Urothelium cell line (cell line): ENCODE results near the gene FCN3.
A peak's percentile ranks its signal among the peaks of the same experiment; 100 is the strongest.

Source experiments
- DNase-seq: peaks from one replicate; pipeline ENCODE4 v3.0.0; 2011; ENCODE audit warnings: low spot score, mixed read lengths
- FAIRE-seq: peaks from 2 replicates; lab custom pipeline; 2011; peaks lifted over from hg19 to GRCh38; lab: Jason Lieb, UNC

The FCN3 gene

DNA sequence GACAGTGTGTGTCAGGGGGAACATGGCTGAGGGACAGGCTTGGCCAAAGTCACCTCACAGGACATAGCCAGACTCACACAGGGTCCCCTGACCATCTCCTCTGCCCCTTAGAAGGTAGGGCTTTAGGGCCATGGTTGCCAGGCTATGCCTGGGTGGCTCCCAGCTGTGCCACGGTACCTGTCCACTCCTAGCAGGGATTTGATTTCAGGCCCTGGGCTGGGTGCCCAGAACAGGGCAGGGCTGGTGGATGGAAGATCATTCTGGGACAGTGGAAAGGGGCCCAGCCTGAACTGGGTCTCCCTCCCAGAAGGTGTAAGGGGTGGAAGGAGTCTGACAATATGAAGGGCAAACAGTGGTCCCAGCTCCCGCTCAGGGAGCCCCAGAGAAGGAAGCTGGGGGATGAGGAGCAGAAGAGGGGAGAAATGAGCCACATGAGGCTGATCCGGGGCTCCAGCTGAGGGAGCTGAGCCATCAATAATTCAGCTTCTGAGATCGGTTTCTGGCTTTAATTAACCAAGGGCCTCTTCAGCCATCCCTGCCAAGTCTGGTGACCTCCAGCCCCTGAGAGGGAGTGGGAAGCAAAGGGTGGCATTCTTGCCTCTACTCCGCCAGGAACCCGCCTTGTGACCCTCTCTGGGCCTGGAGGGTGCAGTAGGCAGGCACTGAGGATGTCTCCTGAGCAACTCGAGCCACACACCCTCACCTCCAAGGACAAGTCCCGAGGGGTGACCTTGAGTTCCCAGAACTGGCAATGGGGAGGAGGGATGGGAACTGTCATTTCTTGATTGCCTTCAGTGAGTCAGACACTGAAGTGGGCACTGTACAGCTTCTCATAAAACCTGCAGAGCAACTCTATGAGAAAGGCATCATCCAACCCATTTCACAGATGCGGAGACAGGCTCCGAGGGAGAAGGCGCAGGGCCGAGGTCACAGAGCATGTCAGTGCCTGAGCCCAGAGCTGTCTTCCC, 6.4 kb upstream of the FCN3 start:
- FAIRE-seq (no peak), DNase-seq (no peak)

DNA sequence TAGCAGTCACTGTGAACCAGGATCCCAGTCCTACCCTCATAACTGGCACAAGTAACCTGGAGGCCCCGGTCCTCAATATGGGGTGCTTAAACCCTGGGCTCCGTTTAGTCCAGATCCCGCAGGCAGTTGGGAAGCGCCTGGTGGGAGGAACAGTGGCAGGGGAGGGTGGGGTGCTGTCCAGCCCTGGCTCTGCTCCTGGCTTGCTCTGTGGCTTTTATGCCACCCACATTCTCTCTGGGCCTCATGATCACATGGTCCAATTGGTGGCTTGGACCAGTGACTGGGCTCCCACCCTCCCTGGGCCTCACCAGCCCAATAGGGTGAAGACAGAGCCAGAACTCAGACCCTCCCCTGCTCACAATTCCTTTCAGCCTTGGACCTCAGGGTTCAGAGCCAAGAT, 5.6 kb upstream of the FCN3 start:
- FAIRE-seq (no peak), DNase-seq (no peak)

DNA sequence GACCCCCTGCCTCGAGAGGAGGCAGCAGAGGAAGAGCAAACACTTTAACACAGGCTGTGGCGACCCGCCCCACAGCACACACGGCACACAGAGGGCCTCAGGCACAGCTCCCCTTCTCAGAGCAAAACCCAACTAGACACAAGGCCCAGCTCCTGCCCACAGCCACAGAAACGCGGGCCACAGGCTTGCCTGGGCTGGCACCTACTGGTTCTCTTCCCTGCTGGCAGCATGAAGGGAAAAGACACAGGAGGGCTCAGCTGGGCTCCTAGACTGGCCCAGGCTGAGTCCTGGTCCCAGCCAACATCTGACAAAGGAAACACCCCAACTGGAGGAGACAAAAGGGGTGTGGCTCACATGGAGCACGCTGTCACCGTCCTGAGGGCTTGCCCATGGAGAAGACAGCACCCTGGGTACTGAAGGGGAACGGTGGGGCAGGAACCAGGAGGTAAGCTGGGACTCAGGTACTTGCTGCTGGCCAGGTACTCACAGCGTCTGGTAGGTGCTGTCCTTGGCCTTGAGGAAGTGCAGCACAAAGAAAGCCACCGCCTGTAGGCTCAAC, 5.0 kb upstream of the FCN3 start:
- DNase-seq (no peak), FAIRE-seq (no peak)

DNA sequence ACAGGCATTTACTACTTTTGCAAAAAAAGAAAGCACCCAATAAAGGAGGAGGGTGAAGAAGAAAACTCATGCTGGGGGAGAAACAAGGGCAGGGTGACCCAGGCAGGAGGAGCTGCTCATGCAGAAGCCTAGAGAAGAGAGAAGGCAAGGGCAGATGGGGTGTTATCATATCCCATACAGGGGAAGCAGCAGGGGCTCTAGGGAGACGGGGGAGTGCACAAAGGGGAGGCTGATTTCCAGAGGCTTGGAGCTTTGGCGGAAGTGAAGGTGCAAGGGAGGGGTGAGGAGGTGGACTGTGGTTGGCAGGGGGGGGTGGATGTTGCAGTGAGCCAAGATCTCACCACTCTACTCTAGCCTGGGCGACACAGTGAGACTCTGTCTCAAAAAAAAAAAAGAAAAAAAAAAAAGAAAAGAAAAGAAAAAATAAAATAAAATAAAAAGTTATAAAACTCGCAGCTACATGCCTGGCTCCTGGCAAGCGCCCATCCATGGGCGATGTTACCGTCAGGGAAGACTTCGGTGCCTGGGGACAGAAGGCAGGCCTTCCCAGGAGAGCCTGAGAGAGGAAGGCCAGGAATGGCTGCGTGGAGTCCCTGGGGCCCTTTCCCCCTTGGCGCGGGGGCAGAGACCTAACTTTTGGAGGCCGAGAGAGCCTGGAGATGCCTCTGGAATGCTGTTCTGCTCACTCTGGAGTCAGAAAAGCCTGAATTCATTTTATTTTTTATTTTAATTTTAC, 3.3 kb upstream of the FCN3 start:
- no peak for DNase-seq
- no peak for FAIRE-seq

DNA sequence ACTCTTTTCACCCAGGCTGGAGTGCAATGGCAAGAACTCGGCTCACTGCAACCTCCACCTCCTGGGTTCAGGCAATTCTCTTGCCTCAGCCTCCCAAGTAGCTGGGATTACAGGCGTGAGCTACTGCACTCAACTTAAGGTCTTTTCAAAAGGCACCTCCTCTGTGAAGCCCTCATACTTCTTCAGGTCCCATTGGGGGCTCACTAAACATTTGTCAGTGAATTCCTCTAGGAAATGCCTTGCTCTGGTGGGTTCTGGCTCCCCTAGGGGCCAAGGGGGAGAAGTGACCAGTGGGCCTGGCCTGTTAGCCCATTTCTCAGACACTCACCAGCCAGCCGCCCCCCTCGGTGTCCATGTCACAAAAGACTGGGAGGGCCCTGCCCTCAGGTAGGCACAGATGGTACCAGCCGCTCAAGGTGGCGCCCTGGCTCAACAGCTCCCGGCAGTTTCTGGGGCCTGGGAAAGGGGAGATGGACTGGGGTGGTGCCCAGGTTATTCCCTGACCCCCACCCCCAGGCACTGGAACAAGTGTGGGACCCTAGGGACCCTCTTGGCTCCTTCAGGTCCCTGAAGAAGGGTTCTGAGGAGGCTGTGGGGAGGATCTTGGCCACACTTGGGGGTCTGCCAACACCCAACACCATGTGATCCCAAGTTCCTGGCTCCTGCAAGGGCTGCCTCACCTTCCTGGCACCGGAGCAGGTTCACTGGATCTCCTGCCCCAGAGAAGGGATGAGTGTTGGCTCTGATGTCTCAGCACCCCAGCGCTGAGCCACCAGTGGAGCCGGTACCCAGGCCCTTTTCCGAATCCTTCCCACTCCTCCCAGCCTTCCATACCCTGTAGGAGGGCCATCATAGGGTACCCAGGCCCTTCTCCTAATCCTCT, 1.6 kb downstream of the FCN3 start:
- FAIRE-seq = no peak
- DNase-seq = peak; percentile 41

DNA sequence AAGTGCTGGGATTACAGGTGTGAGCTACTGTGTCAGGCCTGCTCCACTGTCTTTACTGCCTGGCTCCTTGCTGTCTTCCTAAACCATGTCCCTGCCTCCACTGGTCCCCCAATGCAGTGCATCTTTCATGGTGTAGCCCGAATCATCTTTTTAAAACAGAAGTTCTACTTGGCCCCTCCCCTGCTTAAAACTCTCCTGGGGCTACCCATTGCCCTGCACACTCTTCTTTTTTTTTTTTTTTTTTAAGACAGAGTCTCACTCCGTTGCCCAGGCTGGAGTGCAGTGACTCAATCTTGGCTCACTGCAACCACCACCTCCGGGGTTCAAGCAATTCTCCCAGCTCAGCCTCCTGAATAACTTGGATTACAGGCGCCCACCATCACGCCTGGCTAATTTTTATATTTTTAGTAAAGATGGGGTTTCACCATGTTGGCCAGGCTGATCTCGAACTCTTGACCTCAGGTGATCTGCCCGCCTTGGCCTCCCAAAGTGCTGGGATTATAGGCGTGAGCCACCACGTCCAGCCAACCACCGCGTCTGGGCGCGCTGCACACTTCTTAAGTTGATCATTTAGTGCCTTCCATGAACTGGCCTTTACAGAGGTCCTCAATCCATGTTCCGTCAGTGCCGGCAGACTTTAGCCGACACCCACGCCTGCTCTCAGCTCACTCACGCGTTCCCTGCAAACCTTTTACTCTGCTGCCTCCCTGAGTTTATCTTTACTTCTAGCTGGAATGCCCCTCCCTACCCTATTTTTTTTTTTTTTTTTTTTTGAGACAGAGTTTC, 2.4 kb downstream of the FCN3 start:
- DNase-seq (no peak), FAIRE-seq (no peak)

DNA sequence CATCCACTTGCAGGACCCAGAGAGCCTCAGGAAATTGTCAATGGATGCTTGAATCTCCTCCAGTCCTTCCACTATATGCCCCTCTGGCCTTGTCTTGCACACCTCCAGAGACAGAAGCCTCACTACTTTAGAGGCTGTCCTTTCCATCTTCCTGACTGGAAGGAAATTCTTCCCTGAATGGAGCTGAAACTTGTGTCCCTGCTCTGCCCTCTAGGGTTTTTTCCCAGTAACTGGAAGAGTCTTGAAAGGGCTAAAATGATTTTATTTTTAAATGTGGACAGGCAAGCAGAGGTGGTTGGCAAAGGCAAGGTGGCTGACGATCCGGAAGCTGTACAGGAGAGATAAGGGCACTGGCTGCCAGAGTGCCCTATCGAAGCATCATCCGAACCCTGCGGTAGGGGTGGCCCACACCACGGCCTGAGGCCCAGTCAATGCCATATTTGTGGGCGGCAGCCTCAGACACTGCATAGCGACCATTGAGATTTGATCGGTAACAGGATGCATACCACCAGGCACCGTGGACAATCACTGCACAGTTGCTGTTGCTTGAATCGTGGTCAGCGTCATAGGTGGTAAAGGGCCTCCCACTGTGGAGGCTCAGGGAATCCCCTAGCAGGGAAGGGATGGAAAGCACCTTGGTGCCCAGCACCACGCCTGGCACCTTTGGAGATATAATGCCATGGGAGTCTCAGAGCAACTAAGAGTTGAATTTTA, 5.6 kb downstream of the FCN3 start:
- no peak for DNase-seq
- no peak for FAIRE-seq

DNA sequence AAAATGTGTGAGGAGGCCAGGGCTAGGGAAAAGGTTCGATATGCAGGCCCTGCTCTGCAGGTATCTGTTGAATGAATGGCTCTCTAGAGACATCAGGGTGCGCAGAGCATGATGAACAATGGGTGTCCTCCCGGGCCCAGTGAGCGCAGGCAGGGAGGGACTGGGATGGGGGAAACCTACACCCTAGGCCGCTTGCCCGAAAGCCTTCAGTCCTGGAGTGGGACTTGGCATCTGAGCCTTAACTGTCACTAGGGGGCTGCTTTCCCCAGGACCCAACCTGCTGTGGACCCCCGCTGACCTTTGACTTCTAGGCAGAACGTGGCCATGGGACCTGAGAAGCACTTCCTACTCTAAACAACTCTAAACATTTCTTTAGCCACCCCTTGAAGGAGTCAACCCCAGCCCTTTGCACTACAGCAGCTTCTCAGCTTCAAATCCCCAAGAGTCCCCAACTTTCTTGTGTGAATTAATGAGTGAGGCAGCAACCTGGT, 7.4 kb downstream of the FCN3 start:
- FAIRE-seq (no peak), DNase-seq (no peak)

DNA sequence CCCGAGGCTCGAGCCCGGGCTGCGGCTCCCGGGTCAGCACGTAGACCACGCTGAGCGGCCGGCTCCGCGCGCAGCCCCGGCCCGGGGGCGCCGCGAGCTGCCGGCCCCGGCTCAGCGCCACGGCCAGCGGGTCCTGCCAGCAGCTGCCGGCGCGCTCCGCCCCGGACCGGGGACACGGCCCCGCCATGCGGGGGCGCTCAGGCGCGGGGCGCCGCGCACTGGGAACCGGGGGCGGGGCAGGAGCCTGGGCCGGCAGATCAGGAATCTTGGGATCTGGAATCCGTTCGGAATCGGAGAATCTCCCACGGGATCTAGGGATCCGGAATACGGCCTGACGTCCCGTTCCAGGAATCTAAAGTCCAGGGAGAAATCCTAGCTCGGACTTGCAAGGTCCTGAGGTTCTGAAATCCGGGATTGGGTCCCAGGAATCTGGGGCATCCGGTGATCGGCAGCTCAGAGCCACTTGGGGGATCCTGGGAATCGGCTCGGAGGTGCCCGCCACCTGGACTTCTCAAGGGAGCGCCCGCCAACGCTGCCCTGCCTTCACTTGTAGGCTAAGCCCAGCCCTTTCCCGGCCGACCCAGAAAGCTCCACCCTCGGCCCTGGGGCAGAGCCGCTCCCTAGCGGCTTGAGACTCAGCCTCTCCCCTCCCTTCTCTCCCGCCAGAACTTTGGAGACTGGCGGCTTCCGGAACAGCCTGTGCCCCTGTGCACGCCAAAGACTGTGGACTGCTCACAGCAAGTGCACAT, 8.0 kb downstream of the FCN3 start, which contains the start of gene MAP3K6:
Gene MAP3K6, minus strand, starts transcription at position 551 of the 749 bp plus-strand sequence. Its CDS starts 364 bp downstream, at position 187.
- DNase-seq = peak; percentile 89
- FAIRE-seq = no peak

DNA sequence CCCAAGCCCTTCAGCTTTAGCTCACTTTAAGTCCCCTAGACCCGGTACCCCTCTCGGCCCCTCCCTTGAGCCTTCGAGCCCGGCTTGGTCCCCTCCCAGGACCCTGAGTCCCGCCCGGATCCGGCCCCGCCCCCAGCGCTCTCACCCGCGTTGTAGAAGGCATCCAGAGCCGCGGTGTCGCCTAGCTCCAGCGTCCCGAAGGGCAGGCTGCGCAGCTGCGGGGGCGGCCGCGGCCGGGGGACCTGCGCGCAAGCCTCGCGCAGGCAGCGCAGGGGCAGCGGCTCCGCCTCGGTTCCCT, 8.6 kb downstream of the FCN3 start:
- DNase-seq (peak; percentile 84), FAIRE-seq (no peak)

DNA sequence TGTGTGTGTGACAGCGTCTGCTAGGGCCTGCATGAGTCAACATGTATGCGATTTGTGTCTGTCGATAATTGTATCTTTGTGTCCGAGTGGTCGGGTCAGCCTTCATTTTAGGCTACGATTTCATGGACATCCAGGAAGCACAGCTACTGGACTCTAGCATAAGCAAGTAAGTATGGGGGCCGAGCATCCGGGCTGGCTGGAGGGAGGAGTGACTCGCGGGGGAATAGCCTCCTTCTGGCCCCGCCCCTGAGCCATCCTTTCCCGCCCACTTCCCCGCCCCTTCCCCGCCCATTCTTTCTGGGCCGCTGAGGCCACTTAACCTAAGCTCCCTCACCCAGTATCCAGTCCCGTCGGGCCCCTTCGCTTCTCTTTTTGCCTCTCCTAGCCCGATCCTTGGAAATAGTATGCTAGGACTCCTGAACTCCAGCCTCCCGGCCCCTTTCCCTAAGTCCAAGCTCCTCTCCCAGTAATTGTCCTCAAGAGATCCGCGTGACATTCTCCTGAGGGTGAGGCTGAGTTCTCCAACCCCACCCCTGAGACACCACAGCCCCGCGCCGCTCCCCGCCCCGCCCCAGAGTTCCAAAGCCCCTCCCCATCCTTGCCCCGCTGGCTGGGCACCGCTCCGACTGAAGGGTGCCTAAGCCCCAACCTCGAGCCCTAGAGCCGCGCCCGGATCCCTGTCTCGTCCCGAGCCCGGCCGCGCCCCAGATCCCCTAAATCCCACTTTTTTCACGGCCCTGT, 9.1 kb downstream of the FCN3 start:
- DNase-seq = peak; percentile 92
- FAIRE-seq = peak; percentile 48

DNA sequence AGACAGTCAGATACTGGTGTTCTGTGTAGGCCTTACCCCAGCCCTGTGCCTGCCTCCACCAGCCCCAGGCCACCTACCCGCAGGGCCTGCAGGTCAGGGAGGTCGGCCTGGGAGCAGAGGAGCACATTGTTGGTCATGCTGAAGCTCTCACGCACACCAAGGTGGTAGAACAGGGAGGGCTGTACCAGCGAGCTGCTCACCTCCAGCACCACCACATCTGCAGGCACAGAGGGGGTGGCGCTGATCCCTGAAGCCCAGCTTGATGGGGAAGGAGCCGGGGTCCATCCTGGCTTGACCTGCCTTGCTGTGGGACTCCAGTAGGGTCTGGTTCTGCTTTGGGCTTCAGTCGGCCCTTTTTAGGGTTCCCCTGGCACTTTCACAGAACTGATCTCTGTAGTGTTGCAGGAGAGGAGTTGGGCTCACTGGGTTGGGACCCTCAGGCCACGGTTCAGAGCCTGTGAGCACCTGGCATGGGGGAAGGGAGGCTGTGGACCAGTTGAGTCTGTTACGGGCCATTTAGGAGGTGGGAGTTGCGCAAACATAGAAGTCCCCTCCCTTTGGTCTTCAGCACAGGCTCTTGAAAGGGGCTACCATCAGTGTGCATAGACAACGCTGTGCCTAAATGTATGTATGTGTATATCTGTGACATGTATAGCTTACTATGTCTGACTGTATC, 9.8 kb downstream of the FCN3 start:
- no peak for FAIRE-seq
- no peak for DNase-seq

DNA sequence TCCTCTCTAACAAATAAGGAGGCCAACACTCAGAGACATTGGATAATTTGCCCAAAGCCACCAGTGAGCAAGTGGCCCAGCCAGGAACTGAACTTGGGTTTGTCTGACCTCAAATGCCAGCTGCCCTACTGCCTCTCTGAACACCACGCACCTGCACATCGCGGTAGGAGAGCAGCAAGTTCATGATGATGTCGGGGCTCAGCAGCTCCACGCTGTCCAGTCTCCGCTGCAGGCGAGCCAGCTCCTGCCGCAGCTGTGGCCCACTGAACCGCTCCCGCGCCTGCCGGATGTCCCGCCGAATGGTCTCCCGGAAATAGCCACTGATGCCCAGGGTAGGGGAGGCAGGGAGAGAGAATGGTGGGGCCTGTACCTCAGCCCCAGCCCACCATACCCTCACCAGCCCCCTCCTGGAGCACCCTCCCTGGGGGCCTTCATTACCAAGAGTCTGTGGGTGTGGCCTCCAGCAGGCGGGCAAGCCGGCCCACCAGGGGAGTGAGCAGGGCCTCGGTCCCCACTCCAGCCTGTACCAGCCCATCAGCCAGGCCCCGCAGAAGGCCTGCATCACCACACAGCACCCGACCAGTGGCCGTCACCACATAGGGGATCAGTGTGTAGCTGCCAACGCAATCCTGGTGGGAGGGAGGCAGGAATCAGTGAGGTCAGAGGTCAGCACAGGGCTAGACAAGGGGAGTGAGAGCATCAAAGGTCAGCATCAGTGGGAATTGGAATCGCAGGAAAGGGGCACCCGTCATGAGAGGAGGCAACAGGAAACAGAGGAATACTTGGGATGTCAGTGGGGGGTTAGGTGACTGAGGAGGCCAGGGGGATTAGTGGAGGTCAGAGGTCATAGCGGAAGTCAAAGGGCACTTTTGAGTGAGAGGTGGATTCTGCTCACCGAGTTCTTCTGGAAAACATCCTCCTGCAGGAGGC, 10.6 kb downstream of the FCN3 start:
- no peak for FAIRE-seq
- no peak for DNase-seq

DNA sequence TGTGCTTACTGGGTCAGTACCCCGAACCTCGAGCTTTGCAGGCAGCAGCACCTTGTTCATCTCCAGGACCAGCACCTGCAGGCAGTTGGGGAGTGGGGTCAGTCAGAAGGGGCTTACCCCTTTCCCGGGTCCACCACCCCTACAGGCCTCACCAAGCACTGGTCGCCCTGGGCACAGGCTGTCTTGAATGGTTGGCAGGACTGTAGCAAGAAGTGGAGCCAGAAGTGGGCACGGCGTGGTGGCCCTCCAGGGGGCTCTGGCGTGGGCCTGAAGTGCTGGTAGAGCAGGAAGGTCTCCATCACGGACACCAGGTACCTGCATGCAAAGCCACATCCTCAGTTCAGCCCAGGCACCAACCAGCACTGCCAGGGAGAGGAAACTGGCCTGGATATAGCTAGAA, 13.1 kb downstream of the FCN3 start:
- DNase-seq (no peak), FAIRE-seq (no peak)

DNA sequence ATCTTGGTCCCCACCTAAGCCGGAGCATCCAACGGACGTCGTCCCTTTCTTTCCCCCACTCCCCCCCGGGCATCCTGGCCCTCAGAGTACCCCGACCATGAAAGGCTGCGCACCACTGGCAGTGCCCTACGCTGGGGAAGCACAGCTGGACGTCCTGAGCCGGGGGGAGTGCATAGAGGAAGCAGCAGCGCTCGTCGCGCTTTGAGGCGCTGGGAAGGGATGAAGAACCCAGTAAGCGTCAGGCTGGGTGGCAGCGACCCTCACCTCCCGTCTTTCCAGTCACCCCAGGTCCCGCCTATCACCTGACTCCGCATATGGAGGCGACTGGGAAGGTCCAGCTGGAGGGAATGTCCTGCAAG, 13.6 kb downstream of the FCN3 start:
- DNase-seq (no peak), FAIRE-seq (no peak)
